ENCODE data around the gene NLRP10.
"Not testable (repeated sequence)": the region's sequence is repeated elsewhere in the genome, so short reads cannot be mapped to it uniquely, and the experiment has no call there.

DNA sequence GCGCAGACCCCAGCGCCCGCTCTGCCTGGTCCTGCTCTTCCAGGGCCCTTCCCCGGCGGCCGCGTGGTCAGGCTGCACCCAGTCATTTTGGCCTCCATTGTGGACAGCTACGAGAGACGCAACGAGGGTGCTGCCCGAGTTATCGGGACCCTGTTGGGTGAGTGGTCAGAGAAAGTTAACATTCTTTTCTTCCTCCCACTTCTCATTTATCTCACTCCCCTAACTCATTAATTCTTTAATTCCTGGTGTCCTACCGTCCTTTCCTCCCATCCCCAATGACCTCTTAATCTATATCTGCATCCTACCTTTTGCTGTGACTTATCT is 22.3 kb upstream of the NLRP10 start:
- TF ChIP-seq EZH2 (IDR thresholded peaks at IDR 0.05; ENCODE audit: borderline replicate concordance, low read length): not testable (repeated sequence)
- TF ChIP-seq, protein P1, sequence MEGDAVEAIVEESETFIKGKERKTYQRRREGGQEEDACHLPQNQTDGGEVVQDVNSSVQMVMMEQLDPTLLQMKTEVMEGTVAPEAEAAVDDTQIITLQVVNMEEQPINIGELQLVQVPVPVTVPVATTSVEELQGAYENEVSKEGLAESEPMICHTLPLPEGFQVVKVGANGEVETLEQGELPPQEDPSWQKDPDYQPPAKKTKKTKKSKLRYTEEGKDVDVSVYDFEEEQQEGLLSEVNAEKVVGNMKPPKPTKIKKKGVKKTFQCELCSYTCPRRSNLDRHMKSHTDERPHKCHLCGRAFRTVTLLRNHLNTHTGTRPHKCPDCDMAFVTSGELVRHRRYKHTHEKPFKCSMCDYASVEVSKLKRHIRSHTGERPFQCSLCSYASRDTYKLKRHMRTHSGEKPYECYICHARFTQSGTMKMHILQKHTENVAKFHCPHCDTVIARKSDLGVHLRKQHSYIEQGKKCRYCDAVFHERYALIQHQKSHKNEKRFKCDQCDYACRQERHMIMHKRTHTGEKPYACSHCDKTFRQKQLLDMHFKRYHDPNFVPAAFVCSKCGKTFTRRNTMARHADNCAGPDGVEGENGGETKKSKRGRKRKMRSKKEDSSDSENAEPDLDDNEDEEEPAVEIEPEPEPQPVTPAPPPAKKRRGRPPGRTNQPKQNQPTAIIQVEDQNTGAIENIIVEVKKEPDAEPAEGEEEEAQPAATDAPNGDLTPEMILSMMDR (conservative IDR thresholded peaks at IDR 0.05 in 1 of 2, IDR thresholded peaks at IDR 0.05 in 1 of 2; ENCODE audit: extremely low read depth in 1 of 2, insufficient read depth in 1 of 2, low read depth in 1 of 2, low read length in 2 of 2): not testable (repeated sequence)
